ENCODE results near the gene SLC1A7.

- no peak for TF ChIP-seq CTCF (IDR thresholded peaks at IDR 0.05)
- TF ChIP-seq EZH2 (IDR thresholded peaks at IDR 0.05), result no peak
- TF ChIP-seq EZH2phosphoT487 (IDR thresholded peaks at IDR 0.05), result no peak
Measured at GRCh38 chr1:53075761-53076163, 66.7 kb downstream of the SLC1A7 start.

Measured in neural progenitor cell (in vitro differentiated cells).